Peyer's patch (tissue), 4 donors: ENCODE data around the gene AGXT2. TPM values are rescaled to one million over a fixed set of nuclear protein-coding genes. Genes with fewer than 3 reads are reported as not detected.

Experiments used
- DNase-seq, 3 donors: peaks; one replicate each; pipeline ENCODE4 v3.0.0-alpha.2; 2017 to 2019
- H3K27ac ChIP-seq, 4 donors: fragments of 200-600 bp; sonication (generic); one replicate each; pipeline ENCODE4 v1.5.1; 2016 to 2019
- H3K27me3 ChIP-seq, 2 donors: fragments of 200-600 bp; sonication (generic); one replicate each; pipeline ENCODE4 v1.5.1; 2019
- H3K36me3 ChIP-seq, 3 donors: fragments of 200-600 bp; sonication (generic); one replicate each; pipeline ENCODE4 v1.5.1; 2016 to 2019
- H3K4me1 ChIP-seq, 4 donors: fragments of 200-600 bp; sonication (generic); one replicate each; pipeline ENCODE4 v1.5.1; 2016 to 2019
- H3K4me3 ChIP-seq, 4 donors: fragments of 200-600 bp; sonication (generic); 1 replicate in 3 of 4; 2 replicates in 1 of 4; pipeline ENCODE4 v1.5.1; 2016 to 2019; ENCODE audit warnings: mild to moderate bottlenecking in 1 of 4
- H3K9me3 ChIP-seq, 4 donors: fragments of 200-600 bp; sonication (generic); one replicate each; pipeline ENCODE4 v1.5.1; 2016 to 2019; ENCODE audit warnings: mild to moderate bottlenecking in 1 of 4
- CTCF ChIP-seq, 6 experiments: fragments of 450-650 bp in 4 of 6; fragments of 200-600 bp in 2 of 6; sonication (generic) in 1 of 6; IDR thresholded peaks; one replicate each; pipeline ENCODE4 v1.5.1; 2017 to 2019; ENCODE audit warnings: antibody characterized with exemption in 6 of 6, mild to moderate bottlenecking in 3 of 6, moderate library complexity in 1 of 6
- POLR2A ChIP-seq, 2 donors: fragments of 450-650 bp; IDR thresholded peaks; one replicate each; pipeline ENCODE4 v1.5.1; 2017; ENCODE audit warnings: antibody characterized with exemption in 2 of 2, mild to moderate bottlenecking in 2 of 2, moderate library complexity in 2 of 2
- total RNA-seq, 4 donors: library from RNA; depleted of rRNA; stranded (reverse); fragments of >200 nt; gene quantifications; one replicate each; pipeline ENCODE4 v1.1.0, GENCODE V29; 2016

Gene AGXT2
- total RNA-seq, 4 donors from 2014 or later = 4.8 to 11.2 (median 5.5) TPM; not detected in 1

DNA sequence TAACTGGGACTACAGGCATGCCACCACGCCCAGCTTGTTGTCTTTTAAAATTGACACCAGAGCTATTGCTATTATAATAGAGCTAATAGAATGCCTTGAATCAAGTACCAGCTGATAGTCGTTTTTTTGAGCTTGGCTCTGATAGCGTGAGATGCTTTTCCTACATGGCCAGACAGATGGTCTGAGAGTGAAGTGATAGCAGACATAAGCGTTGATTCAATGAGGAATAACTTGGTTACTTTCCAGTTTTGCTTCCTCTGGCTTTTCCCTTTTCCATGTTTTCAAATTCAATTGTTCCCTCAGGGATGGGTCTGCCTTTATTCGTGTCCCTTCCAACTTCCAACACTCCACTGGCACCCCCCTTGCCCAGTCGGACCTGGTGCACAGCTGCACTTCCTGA is 15.4 kb downstream of the AGXT2 start:
- H3K27me3 ChIP-seq = no peaks in the 10 kb centered on the region
- TF ChIP-seq CTCF (IDR thresholded peaks at IDR 0.05) (no peak), POLR2A (IDR thresholded peaks at IDR 0.05) (no peak)
- no peaks in the 10 kb centered on the region for H3K4me1 ChIP-seq
- no peaks in the 10 kb centered on the region for H3K9me3 ChIP-seq
- no peak overlapping the region for H3K4me3 ChIP-seq
- no peak for DNase-seq
- H3K36me3 ChIP-seq = no peaks in the 10 kb centered on the region
- H3K27ac ChIP-seq = no peak overlapping the region

DNA sequence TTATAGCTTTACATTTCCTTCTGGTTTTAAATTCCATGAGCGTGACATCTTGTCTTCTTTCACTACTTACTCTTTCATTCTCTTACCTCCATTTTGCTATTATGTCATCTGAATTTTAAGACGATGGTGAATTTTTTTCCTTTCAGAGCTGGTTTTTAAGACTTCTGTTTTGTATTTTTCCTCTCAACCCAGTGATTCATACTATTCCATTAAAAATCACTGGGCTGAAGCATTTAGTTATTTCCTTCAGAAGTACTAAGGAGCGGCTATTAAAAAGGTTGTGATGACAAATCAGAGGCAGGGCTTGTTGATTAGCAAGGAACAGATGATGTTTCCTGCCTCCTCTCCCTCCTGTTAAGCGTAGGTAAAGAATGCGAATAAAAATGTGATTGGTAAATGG is 16.5 kb downstream of the AGXT2 start:
- TF ChIP-seq CTCF (IDR thresholded peaks at IDR 0.05) (no peak), POLR2A (IDR thresholded peaks at IDR 0.05) (no peak)

DNA sequence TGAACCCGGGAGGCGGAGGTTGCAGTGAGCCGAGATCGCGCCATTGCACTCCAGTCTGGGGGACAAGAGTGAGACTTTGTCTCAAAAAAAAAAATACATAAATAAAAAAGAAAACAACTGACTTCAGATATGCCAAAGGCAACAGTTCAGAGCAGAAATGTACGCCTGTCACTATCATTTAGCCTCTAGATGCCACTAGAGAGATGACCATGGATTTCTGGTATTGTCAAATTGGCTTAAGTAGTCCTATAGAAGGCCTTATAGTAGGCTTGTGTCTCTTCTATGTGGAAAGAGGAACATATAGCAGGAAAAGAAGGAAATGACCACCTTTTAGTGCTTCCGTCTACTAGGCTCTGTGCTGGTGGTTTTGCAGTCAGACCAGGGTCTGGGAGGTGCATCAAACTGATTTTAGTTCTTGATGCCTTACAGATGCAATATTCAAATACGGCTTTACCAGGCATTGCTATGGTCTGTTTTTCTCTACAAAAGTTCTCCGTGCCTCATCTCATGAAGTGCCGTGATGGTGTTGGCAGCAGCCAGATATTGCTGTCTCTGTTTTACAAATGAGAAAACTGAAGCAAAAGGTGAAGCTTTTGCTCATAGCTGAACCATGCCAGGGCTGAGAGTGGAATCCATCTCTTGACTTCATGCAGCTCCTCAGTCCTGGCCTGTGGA is 17.2 kb downstream of the AGXT2 start:
- no peaks in the 10 kb centered on the region for H3K36me3 ChIP-seq
- no peaks in the 10 kb centered on the region for H3K4me1 ChIP-seq
- H3K27ac ChIP-seq = no peak overlapping the region
- DNase-seq = no peak
- no peaks in the 10 kb centered on the region for H3K9me3 ChIP-seq
- no peaks in the 10 kb centered on the region for H3K27me3 ChIP-seq
- H3K4me3 ChIP-seq = no peak overlapping the region
- no peak for TF ChIP-seq POLR2A (IDR thresholded peaks at IDR 0.05)
- peak in 2 of 6 experiments; percentile 8 to 32 for TF ChIP-seq CTCF (IDR thresholded peaks at IDR 0.05)

More for the DNA sequence above, 16.5 kb downstream of the AGXT2 start:
- Histone ChIP-seq H3K4me1 (no peaks in the 10 kb centered on the region), H3K27ac (no peak overlapping the region), H3K9me3 (no peaks in the 10 kb centered on the region), H3K36me3 (no peaks in the 10 kb centered on the region), H3K27me3 (no peaks in the 10 kb centered on the region), H3K4me3 (no peak overlapping the region)
- no peak for DNase-seq

- Histone ChIP-seq H3K9me3 (no peaks in the 10 kb centered on the region), H3K27me3 (no peaks in the 10 kb centered on the region), H3K27ac (no peak overlapping the region), H3K4me3 (no peak overlapping the region), H3K4me1 (no peaks in the 10 kb centered on the region), H3K36me3 (no peaks in the 10 kb centered on the region)
- no peak for DNase-seq
- TF ChIP-seq CTCF (IDR thresholded peaks at IDR 0.05) (no peak), POLR2A (IDR thresholded peaks at IDR 0.05) (no peak)
Observed at GRCh38 chr5:35029333-35029732, 18.4 kb downstream of the AGXT2 start.

- no peaks in the 10 kb centered on the region for H3K9me3 ChIP-seq
- H3K4me3 ChIP-seq = no peak overlapping the region
- H3K27ac ChIP-seq = peak overlapping the region in 1 of 4 donors; percentile 18
- DNase-seq = no peak
- H3K4me1 ChIP-seq = no peaks in the 10 kb centered on the region
- H3K36me3 ChIP-seq = no peaks in the 10 kb centered on the region
- no peaks in the 10 kb centered on the region for H3K27me3 ChIP-seq
- TF ChIP-seq POLR2A (IDR thresholded peaks at IDR 0.05) (no peak), CTCF (IDR thresholded peaks at IDR 0.05) (no peak)
Observed at GRCh38 chr5:35026941-35027340, 20.8 kb downstream of the AGXT2 start.
